ENCODE data around the gene ADGRB2. TPM values are rescaled to one million over a fixed set of nuclear protein-coding genes. Genes with fewer than 3 reads are reported as not detected.

ADGRB2 gene
- total and polyA plus RNA-seq, 2 of the 4 experiments (the other 2 are of a cell fraction), result 2.2 to 11.9 TPM

- peaks cover 0 to 9% of the 10 kb centered on the region in 2 experiments; a peak in 2 of 4 replicates for H3K79me1 ChIP-seq (ENCODE audit: low read depth in 1 of 2, low read length in 2 of 2)
- no peak overlapping the region for H4K5ac ChIP-seq (ENCODE audit: low read depth, low read length)
- H3K14ac ChIP-seq (replicated peaks; ENCODE audit: low read depth, low read length), result no peak overlapping the region
- H2AK9ac ChIP-seq (replicated peaks; ENCODE audit: low read depth, low read length, poor library complexity), result no peak overlapping the region
- no peak overlapping the region for H3K23ac ChIP-seq (ENCODE audit: low read depth, low read length)
- H2BK120ac ChIP-seq (ENCODE audit: low read depth, low read length), result no peak overlapping the region
- BruUV-seq (replicated peaks), result no TSS peak
- H3K36me3 ChIP-seq (ENCODE audit: control insufficient read depth, insufficient read depth, low read length), result no peaks in the 10 kb centered on the region
- WGBS, 2 experiments (ENCODE audit: extremely low coverage in 2 of 2, insufficient read length in 1 of 2), result 82% methylated on average over 11 of the region's 20 CpGs; no CpG with 5 or more reads in 1 of the 2 experiments
- no peak overlapping the region for H2BK20ac ChIP-seq (ENCODE audit: low read depth, low read length)
- no peak overlapping the region for H3K27ac ChIP-seq (ENCODE audit: insufficient read depth, low read length)
- peaks cover 9% of the 10 kb centered on the region for H3K9me1 ChIP-seq (ENCODE audit: insufficient read depth, low read length)
- H3K56ac ChIP-seq (ENCODE audit: extremely low read depth, insufficient read depth, low read length), result no peak overlapping the region
- no peak overlapping the region for H2BK15ac ChIP-seq (ENCODE audit: low read depth, low read length)
- H3K4me3 ChIP-seq (ENCODE audit: insufficient read depth, low read depth, low read length), result no peak overlapping the region
- dilution Hi-C loops (cut with HindIII; ENCODE audit: low sequenced_read_pairs, unreplicated experiment) (no loop called here), intact Hi-C loops (cut with micrococcal nuclease) (no loop called here), in situ Hi-C loops (cut with MboI; ENCODE audit: low sequenced_read_pairs) (loop anchor here (5.0 kb wide), 1 partner anchor 123 kb away; no protein-coding TSS in a partner anchor)
- ChIA-PET POLR2A (ENCODE audit: unreplicated experiment) (no interaction called here), CTCF (no interaction called here)
- H3K9me3 ChIP-seq (ENCODE audit: control insufficient read depth, insufficient read depth, low read length), result no peaks in the 10 kb centered on the region
- H2AFZ ChIP-seq (replicated peaks; ENCODE audit: low read length, poor library complexity), result no peak overlapping the region
- no peak overlapping the region for H2BK5ac ChIP-seq (ENCODE audit: low read depth, low read length, poor library complexity, severe bottlenecking)
- H3K4me2 ChIP-seq (ENCODE audit: low read depth, low read length), result no peak overlapping the region
- no peak overlapping the region for H3K18ac ChIP-seq (ENCODE audit: low read depth, low read length)
- H2AK5ac ChIP-seq (ENCODE audit: low read depth, low read length), result no peak overlapping the region
- peaks cover 8% of the 10 kb centered on the region for H4K20me1 ChIP-seq (ENCODE audit: insufficient read depth, low read length)
- DNase-seq (no peak), ATAC-seq (ENCODE audit: low read depth) (no peak)
- H4K8ac ChIP-seq (ENCODE audit: low read depth in 2 of 2, low read length in 2 of 2), result no peak overlapping the region
- H3K9ac ChIP-seq (ENCODE audit: low read depth, low read length), result no peak overlapping the region
- no peak overlapping the region for H4K91ac ChIP-seq (ENCODE audit: insufficient read depth, low read depth, low read length)
- TF ChIP-seq CEBPB (IDR thresholded peaks at IDR 0.05; ENCODE audit: low read depth, low read length), result no peak
- peaks cover 14% of the 10 kb centered on the region for H3K4me1 ChIP-seq (ENCODE audit: control insufficient read depth, insufficient read depth, low read length)
- no peaks in the 10 kb centered on the region for H3K27me3 ChIP-seq (ENCODE audit: control insufficient read depth, insufficient read depth, low read length)
- no peak overlapping the region for H3K4ac ChIP-seq (ENCODE audit: low read depth, low read length)
These were observed 21.1 kb upstream of the ADGRB2 start for GRCh38 chr1:31785020-31785946.

Data from IMR-90 (cell line).